Measurements from ENCODE around the gene EPHA7. TPM values are rescaled to one million over a fixed set of nuclear protein-coding genes. Genes with fewer than 3 reads are reported as not detected.

The EPHA7 gene
- total and polyA plus RNA-seq, 12 donors: under 0.01 to 1.3 (median 0.14) TPM; not detected in 1

GRCh38 chr6:93293872-93294271 lies 125.5 kb downstream of the EPHA7 start:
- H3K4me1 ChIP-seq (replicated peaks in 1 of 2): no peaks in the 10 kb centered on the region
- no peaks in the 10 kb centered on the region for H3K27me3 ChIP-seq
- DNase-seq: no peak
- H3K27ac ChIP-seq: no peak overlapping the region
- 70 to 80% (median 75%) methylated on average over 6 of the region's 6 CpGs for WGBS, 4 donors
- no peaks in the 10 kb centered on the region for H3K9me3 ChIP-seq (replicated peaks in 1 of 3)
- no peaks in the 10 kb centered on the region for H3K36me3 ChIP-seq (replicated peaks in 1 of 2)
- intact Hi-C loops (cut with DNase I): no loop called here
- no peak overlapping the region for H3K4me3 ChIP-seq
- TF ChIP-seq POLR2A (IDR thresholded peaks at IDR 0.05) (no peak), CTCF (IDR thresholded peaks at IDR 0.05) (no peak)

GRCh38 chr6:93293460-93293859 lies 125.9 kb downstream of the EPHA7 start:
- TF ChIP-seq POLR2A (IDR thresholded peaks at IDR 0.05) (no peak), CTCF (IDR thresholded peaks at IDR 0.05) (no peak)
- no peak for DNase-seq
- H3K9me3 ChIP-seq (replicated peaks in 1 of 3): no peaks in the 10 kb centered on the region
- 74 to 86% (median 76%) methylated on average over 4 of the region's 4 CpGs for WGBS, 4 donors
- H3K27ac ChIP-seq: no peak overlapping the region
- intact Hi-C loops (cut with DNase I): no loop called here
- H3K4me3 ChIP-seq: no peak overlapping the region
- H3K4me1 ChIP-seq (replicated peaks in 1 of 2): no peaks in the 10 kb centered on the region
- H3K27me3 ChIP-seq: no peaks in the 10 kb centered on the region
- H3K36me3 ChIP-seq (replicated peaks in 1 of 2): no peaks in the 10 kb centered on the region

- intact Hi-C loops (cut with DNase I): no loop called here
- peak in 1 of 7 donors; percentile 11 for DNase-seq
Observed at GRCh38 chr6:93282521-93283031, 136.8 kb downstream of the EPHA7 start.

GRCh38 chr6:93278241-93278640 lies 141.1 kb downstream of the EPHA7 start:
- H3K9me3 ChIP-seq (replicated peaks in 1 of 3): no peaks in the 10 kb centered on the region
- no peak overlapping the region for H3K27ac ChIP-seq
- no peaks in the 10 kb centered on the region for H3K27me3 ChIP-seq
- no peak for DNase-seq
- TF ChIP-seq POLR2A (IDR thresholded peaks at IDR 0.05) (no peak), CTCF (IDR thresholded peaks at IDR 0.05) (no peak)
- no peak overlapping the region for H3K4me3 ChIP-seq
- H3K4me1 ChIP-seq (replicated peaks in 1 of 2): no peaks in the 10 kb centered on the region
- intact Hi-C loops (cut with DNase I): no loop called here
- no peaks in the 10 kb centered on the region for H3K36me3 ChIP-seq (replicated peaks in 1 of 2)

More at GRCh38 chr6:93282521-93283031, 136.8 kb downstream of the EPHA7 start:
- no peak for TF ChIP-seq CTCF (IDR thresholded peaks at IDR 0.05)
- no peak for TF ChIP-seq POLR2A (IDR thresholded peaks at IDR 0.05)
- no peak overlapping the region for H3K4me3 ChIP-seq
- no peak overlapping the region for H3K27ac ChIP-seq
- H3K4me1 ChIP-seq (replicated peaks in 1 of 2): no peaks in the 10 kb centered on the region
- H3K9me3 ChIP-seq (replicated peaks in 1 of 3): no peaks in the 10 kb centered on the region
- H3K27me3 ChIP-seq: no peaks in the 10 kb centered on the region
- H3K36me3 ChIP-seq (replicated peaks in 1 of 2): no peaks in the 10 kb centered on the region
- 88 to 97% (median 91%) methylated on average over 13 to 28 of the region's 28 CpGs for WGBS, 4 donors
